ENCODE data around the gene HECTD2.
"Not testable (repeated sequence)": the region's sequence is repeated elsewhere in the genome, so short reads cannot be mapped to it uniquely, and the experiment has no call there.

Gene HECTD2, protein sequence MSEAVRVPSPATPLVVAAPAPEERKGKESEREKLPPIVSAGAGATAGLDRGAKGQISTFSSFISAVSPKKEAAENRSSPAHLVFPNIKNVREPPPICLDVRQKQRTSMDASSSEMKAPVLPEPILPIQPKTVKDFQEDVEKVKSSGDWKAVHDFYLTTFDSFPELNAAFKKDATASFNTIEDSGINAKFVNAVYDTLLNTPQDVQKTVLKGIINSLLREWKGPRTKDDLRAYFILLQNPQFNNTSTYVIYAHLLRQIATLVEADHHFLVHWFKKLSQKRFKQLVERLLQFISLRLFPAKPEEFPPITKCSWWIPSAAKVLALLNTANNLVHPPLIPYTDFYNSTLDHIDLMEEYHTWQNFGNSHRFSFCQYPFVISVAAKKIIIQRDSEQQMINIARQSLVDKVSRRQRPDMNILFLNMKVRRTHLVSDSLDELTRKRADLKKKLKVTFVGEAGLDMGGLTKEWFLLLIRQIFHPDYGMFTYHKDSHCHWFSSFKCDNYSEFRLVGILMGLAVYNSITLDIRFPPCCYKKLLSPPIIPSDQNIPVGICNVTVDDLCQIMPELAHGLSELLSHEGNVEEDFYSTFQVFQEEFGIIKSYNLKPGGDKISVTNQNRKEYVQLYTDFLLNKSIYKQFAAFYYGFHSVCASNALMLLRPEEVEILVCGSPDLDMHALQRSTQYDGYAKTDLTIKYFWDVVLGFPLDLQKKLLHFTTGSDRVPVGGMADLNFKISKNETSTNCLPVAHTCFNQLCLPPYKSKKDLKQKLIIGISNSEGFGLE

DNA sequence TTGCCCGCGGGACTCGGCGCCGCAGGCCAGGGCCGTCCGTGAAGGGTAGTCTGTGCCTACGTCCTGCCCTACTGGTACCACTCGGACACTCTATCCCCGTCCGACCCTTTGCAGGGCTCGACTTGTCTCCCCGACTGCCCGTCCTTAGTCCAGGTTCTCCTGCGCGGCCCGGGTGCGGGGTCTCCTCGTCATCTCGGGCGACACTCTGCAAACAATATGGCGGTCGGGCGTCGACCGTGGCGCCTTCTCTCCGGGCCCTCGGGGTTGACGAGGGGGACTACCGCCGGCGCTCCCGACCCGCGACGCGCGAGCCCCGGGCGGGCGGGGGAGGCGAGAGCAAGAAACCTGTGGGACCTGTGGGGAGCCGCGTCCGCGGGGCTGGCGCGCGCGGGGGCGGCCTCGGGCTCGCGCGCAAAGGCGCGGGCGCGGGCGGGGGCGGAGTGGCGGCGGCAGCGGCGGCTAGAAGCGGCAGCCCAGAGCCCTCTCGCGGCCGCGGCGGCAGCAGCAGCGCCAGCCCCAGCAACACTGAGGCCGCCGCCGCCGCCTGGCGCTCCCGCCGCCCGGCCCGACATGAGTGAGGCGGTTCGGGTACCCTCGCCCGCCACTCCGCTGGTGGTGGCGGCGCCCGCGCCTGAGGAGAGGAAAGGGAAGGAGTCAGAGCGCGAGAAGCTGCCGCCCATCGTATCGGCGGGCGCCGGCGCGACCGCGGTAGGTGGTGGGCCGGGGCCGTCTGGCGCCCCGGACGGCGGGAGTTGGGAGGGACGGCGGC, at the start of gene HECTD2:
TSS of gene HECTD2 (plus strand) at position 476 of the 769 bp plus-strand sequence. CDS start at position 571, 95 bp downstream.
- Histone ChIP-seq H3K9me3 (no peaks in the 10 kb centered on the region), H3K27ac (peak within 1 kb of the TSS; percentile 100), H3K36me3 (no peaks in the 10 kb centered on the region), H3K4me3 (peak within 1 kb of the TSS; percentile 90 to 97), H3K4me1 (peaks cover 0 to 37% (median 6%) of the 10 kb centered on the region in 4 donors), H3K27me3 (no peaks in the 10 kb centered on the region)
- TF ChIP-seq, protein P1, sequence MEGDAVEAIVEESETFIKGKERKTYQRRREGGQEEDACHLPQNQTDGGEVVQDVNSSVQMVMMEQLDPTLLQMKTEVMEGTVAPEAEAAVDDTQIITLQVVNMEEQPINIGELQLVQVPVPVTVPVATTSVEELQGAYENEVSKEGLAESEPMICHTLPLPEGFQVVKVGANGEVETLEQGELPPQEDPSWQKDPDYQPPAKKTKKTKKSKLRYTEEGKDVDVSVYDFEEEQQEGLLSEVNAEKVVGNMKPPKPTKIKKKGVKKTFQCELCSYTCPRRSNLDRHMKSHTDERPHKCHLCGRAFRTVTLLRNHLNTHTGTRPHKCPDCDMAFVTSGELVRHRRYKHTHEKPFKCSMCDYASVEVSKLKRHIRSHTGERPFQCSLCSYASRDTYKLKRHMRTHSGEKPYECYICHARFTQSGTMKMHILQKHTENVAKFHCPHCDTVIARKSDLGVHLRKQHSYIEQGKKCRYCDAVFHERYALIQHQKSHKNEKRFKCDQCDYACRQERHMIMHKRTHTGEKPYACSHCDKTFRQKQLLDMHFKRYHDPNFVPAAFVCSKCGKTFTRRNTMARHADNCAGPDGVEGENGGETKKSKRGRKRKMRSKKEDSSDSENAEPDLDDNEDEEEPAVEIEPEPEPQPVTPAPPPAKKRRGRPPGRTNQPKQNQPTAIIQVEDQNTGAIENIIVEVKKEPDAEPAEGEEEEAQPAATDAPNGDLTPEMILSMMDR (IDR thresholded peaks at IDR 0.05), result peak; percentile 38 to 77
- intact Hi-C loops (cut with DNase I; ENCODE audit: low total_unique reads), result loop anchor here (5.0 kb wide), 1 partner anchor 222 kb away; the partner anchor contains the start of gene PPP1R3C
- DNase-seq, result peak; percentile 70 to 86

DNA sequence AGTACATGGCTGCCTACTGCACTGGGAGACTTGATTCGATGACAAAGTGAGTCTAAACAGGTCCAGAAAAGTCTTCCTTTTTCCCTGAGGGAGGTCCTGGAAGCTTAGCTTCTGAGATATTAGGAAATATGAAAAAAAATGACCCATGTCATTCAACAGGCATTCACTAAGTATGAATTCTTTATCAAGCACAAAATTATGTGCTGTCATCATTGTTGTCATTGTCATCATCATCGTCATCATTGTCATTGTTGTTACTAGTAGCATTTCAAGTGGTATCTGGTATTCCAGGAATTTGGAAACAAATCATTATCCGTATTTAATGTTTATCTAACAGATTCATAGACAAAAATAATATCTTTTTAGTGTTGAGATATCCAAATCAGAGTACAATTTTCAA, 49.7 kb upstream of the HECTD2 start:
- H3K27me3 ChIP-seq, result no peaks in the 10 kb centered on the region
- no peaks in the 10 kb centered on the region for H3K9me3 ChIP-seq
- DNase-seq, result no peak
- no peak overlapping the region for H3K27ac ChIP-seq
- H3K36me3 ChIP-seq, result no peaks in the 10 kb centered on the region
- TF ChIP-seq, protein P1 (IDR thresholded peaks at IDR 0.05), result no peak
- intact Hi-C loops (cut with DNase I; ENCODE audit: low total_unique reads), result no loop called here
- no peaks in the 10 kb centered on the region for H3K4me1 ChIP-seq
- H3K4me3 ChIP-seq, result no peak overlapping the region

DNA sequence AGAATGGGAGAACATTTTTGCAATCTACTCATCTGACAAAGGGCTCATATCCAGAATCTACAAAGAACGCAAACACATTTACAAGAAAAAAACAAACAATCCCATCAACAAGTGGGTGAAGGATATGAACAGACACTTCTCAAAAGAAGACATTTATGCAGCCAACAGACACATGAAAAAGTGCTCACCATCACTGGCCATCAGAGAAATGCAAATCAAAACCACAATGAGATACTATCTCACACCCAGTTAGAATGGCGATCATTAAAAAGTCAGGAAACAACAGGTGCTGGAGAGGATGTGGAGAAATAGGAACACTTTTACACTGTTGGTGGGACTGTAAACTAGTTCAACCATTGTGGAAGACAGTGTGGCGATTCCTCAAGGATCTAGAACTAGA, 44.6 kb upstream of the HECTD2 start:
- H3K9me3 ChIP-seq; intact Hi-C loops (cut with DNase I; ENCODE audit: low total_unique reads); H3K27me3 ChIP-seq; DNase-seq; H3K4me1 ChIP-seq; H3K27ac ChIP-seq; H3K36me3 ChIP-seq; H3K4me3 ChIP-seq: not testable (repeated sequence)

DNA sequence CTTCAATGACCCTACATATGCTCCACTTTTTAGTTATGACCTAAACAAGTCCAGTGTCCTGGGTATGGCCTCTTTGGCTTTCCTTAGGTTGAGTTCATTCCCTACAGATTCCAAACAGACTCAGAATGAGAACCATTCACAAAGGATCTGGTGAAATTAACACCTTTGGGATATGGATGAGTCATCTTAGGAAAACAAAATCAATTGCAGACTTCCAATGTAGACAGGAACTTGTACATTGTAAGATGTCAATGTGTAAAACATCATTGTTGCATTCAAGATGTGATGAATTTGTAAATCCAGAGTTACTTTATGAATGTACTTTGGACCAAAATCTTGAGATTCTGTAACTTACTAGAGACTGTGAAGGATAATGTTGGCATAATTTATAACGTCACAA, 43.4 kb upstream of the HECTD2 start:
- no peak for DNase-seq
- H3K36me3 ChIP-seq, result no peaks in the 10 kb centered on the region
- no peaks in the 10 kb centered on the region for H3K4me1 ChIP-seq
- H3K27ac ChIP-seq, result no peak overlapping the region
- H3K9me3 ChIP-seq, result no peaks in the 10 kb centered on the region
- no peaks in the 10 kb centered on the region for H3K27me3 ChIP-seq
- TF ChIP-seq, protein P1 (IDR thresholded peaks at IDR 0.05), result no peak
- intact Hi-C loops (cut with DNase I; ENCODE audit: low total_unique reads), result no loop called here
- no peak overlapping the region for H3K4me3 ChIP-seq

DNA sequence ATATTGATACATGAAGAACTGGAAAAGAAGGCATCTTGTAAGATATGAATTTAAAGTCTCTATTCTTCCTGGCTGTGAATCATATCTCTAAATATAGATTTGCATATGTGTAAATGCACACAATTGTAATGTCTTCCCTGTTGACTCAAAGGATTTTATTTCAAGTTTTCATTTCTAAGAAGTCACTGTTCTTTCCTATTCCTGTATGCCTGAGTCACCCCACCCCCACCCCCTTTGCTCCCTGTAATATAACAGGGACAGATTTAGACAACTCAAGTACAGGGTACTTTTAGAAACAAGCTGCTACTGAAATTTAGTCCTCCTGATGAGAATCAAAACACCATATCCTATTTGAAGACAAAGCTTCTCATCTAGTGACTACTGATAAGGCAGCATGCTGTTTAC, 43.0 kb upstream of the HECTD2 start:
- DNase-seq, result no peak
- H3K4me3 ChIP-seq, result no peak overlapping the region
- intact Hi-C loops (cut with DNase I; ENCODE audit: low total_unique reads), result no loop called here
- H3K4me1 ChIP-seq, result no peaks in the 10 kb centered on the region
- no peaks in the 10 kb centered on the region for H3K9me3 ChIP-seq
- no peaks in the 10 kb centered on the region for H3K27me3 ChIP-seq
- TF ChIP-seq, protein P1 (IDR thresholded peaks at IDR 0.05), result no peak
- no peak overlapping the region for H3K27ac ChIP-seq
- no peaks in the 10 kb centered on the region for H3K36me3 ChIP-seq

All from tibial artery (tissue), 4 donors.